Glomerular endothelial cell (primary cell): ENCODE measurements around the gene LAMTOR4. TPM values are rescaled to one million over a fixed set of nuclear protein-coding genes. Genes with fewer than 3 reads are reported as not detected.
"Not testable (repeated sequence)": the region's sequence is repeated elsewhere in the genome, so short reads cannot be mapped to it uniquely, and the experiment has no call there.

Experiments
- DNase-seq: peaks from one replicate; pipeline ENCODE4 v3.0.0-alpha.2; 2011; ENCODE audit warnings: low read depth, low spot score; ENCODE audit errors: extremely low read depth
- total RNA-seq: library from RNA; depleted of rRNA; stranded (reverse); fragments of >200 nt; gene quantifications from 2 replicates; pipeline ENCODE4 v1.2.3, GENCODE V29; 2015

LAMTOR4 gene
- total RNA-seq, 1 donor from 2014 or later: 137 TPM

- no peak for DNase-seq
Observed at GRCh38 chr7:100192969-100193368, 44.3 kb downstream of the LAMTOR4 start.

GRCh38 chr7:100195222-100195621 lies 46.5 kb downstream of the LAMTOR4 start:
- DNase-seq: no peak

GRCh38 chr7:100195901-100196322 lies 47.2 kb downstream of the LAMTOR4 start:
- DNase-seq: not testable (repeated sequence)

GRCh38 chr7:100198266-100198665 lies 49.5 kb downstream of the LAMTOR4 start:
- DNase-seq: no peak

GRCh38 chr7:100200693-100201092 lies 52.0 kb downstream of the LAMTOR4 start:
- DNase-seq: no peak

Other genes starting within 250 kb of the LAMTOR4 start
- 20.3 and 26.7 TPM in 2 replicates for gene TRIM4, start 229.4 kb upstream of the LAMTOR4 start, total RNA-seq
- 0.99 TPM in 1 of 2 replicates, not detected in the other for gene GJC3, start 219.3 kb upstream of the LAMTOR4 start, total RNA-seq
- gene AZGP1, start 172.9 kb upstream of the LAMTOR4 start, total RNA-seq: not detected in 2 replicates
- gene ZKSCAN1, start 133.3 kb upstream of the LAMTOR4 start, total RNA-seq: 32.9 and 35.5 TPM in 2 replicates
- 7.8 and 8.8 TPM in 2 replicates for gene ZSCAN21, start 99.1 kb upstream of the LAMTOR4 start, total RNA-seq
- 28.6 and 30.8 TPM in 2 replicates for gene ZNF3, start 67.2 kb upstream of the LAMTOR4 start, total RNA-seq
- gene COPS6, start 59.9 kb upstream of the LAMTOR4 start, total RNA-seq: 89.7 and 92.1 TPM in 2 replicates
- 31.3 and 55.0 TPM in 2 replicates for gene MCM7, start 47.5 kb upstream of the LAMTOR4 start, total RNA-seq
- 23.2 and 26.1 TPM in 2 replicates for gene AP4M1, start 47.3 kb upstream of the LAMTOR4 start, total RNA-seq
- 49.8 and 71.4 TPM in 2 replicates for gene TAF6, start 29.6 kb upstream of the LAMTOR4 start, total RNA-seq
- 23.6 and 37.9 TPM in 2 replicates for gene CNPY4, start 29.3 kb upstream of the LAMTOR4 start, total RNA-seq
- gene MBLAC1, start 22.0 kb upstream of the LAMTOR4 start, total RNA-seq: 2.3 and 3.9 TPM in 2 replicates
- 9.3 and 20.0 TPM in 2 replicates for gene TRAPPC14, start 9.8 kb downstream of the LAMTOR4 start, total RNA-seq
- 1.6 and 2.3 TPM in 2 replicates for gene GAL3ST4, start 19.7 kb downstream of the LAMTOR4 start, total RNA-seq
- 3.2 and 6.8 TPM in 2 replicates for gene GPC2, start 28.5 kb downstream of the LAMTOR4 start, total RNA-seq
- 0.15 and 1.1 TPM in 2 replicates for gene STAG3, start 29.0 kb downstream of the LAMTOR4 start, total RNA-seq
- 0.12 TPM in 1 of 2 replicates, not detected in the other for gene PVRIG, start 71.0 kb downstream of the LAMTOR4 start, total RNA-seq
- gene SPDYE3, start 158.8 kb downstream of the LAMTOR4 start, total RNA-seq: not detected in 2 replicates
- gene PILRB, start 209.2 kb downstream of the LAMTOR4 start, total RNA-seq: 12.0 and 36.8 TPM in 2 replicates
- gene PILRA, start 224.6 kb downstream of the LAMTOR4 start, total RNA-seq: 2.5 TPM in 1 of 2 replicates, not detected in the other